HFFc6 (cell line): ENCODE results near the gene SH2B2. TPM values are rescaled to one million over a fixed set of nuclear protein-coding genes. Genes with fewer than 3 reads are reported as not detected.
"Not testable (repeated sequence)": the region's sequence is repeated elsewhere in the genome, so short reads cannot be mapped to it uniquely, and the experiment has no call there.

ENCODE experiments used
- DNase-seq: peaks from one replicate; pipeline ENCODE4 v3.0.0-alpha.2; 2018
- H3K27ac Mint-ChIP-seq: 2 replicates; pipeline ENCODE4 v1.8.0; 2020; ENCODE audit warnings: mild to moderate bottlenecking, mixed read lengths
- H3K27me3 Mint-ChIP-seq: 2 replicates; pipeline ENCODE4 v1.8.0; 2021; ENCODE audit warnings: mild to moderate bottlenecking, moderate library complexity, mixed read lengths; ENCODE audit not compliant: insufficient read depth
- H3K36me3 Mint-ChIP-seq: 2 replicates; pipeline ENCODE4 v1.8.0; 2021; ENCODE audit warnings: low read depth, mixed read lengths
- H3K4me1 Mint-ChIP-seq: 2 replicates; pipeline ENCODE4 v1.8.0; 2020; ENCODE audit warnings: low read depth, mixed read lengths
- H3K4me3 Mint-ChIP-seq: 2 replicates; pipeline ENCODE4 v1.8.0; 2020; ENCODE audit warnings: mild to moderate bottlenecking, moderate library complexity, mixed read lengths
- H3K9me3 Mint-ChIP-seq: 2 replicates; pipeline ENCODE4 v1.8.0; 2020; ENCODE audit warnings: mild to moderate bottlenecking, mixed read lengths
- CTCF ChIP-seq: fragments of 200-600 bp; sonication (generic); IDR thresholded peaks from 2 replicates; pipeline ENCODE4 v1.5.0; 2021; ENCODE audit warnings: antibody characterized with exemption, mild to moderate bottlenecking
- total RNA-seq, 6 experiments: library from RNA; stranded (reverse); fragmentation: NEBNext Ultra II Directional; extraction: Animal tissue kit (Norgen Biotek cat#: 25700); gene quantifications; 2 replicates in 1 of 6; 3 replicates in 5 of 6; pipeline ENCODE4 v1.2.3, GENCODE V29; 2021

SH2B2 gene
- total RNA-seq, 6 experiments from 2014 or later = 1.2 to 3.2 (median 1.6) TPM

GRCh38 chr7:102300643-102301221 lies 14.1 kb downstream of the SH2B2 start:
- H3K27ac Mint-ChIP-seq = no peak overlapping the region
- H3K36me3 Mint-ChIP-seq = no peaks in the 10 kb centered on the region
- no peak for DNase-seq
- H3K4me1 Mint-ChIP-seq = no peaks in the 10 kb centered on the region
- H3K27me3 Mint-ChIP-seq = peaks cover 5% of the 10 kb centered on the region
- no peak overlapping the region for H3K4me3 Mint-ChIP-seq
- no peaks in the 10 kb centered on the region for H3K9me3 Mint-ChIP-seq
- TF ChIP-seq CTCF = peak; percentile 49

GRCh38 chr7:102301367-102301766 lies 14.7 kb downstream of the SH2B2 start:
- H3K9me3 Mint-ChIP-seq = not testable (repeated sequence)

GRCh38 chr7:102302025-102302424 lies 15.4 kb downstream of the SH2B2 start:
- Mint-ChIP-seq H3K27me3 (no peaks in the 10 kb centered on the region; the same call in none of the 2 replicates), H3K36me3 (no peaks in the 10 kb centered on the region), H3K9me3 (no peaks in the 10 kb centered on the region), H3K27ac (no peak overlapping the region), H3K4me3 (no peak overlapping the region), H3K4me1 (peaks cover under 1% of the 10 kb centered on the region; the same call in 1 of the 2 replicates)
- no peak for TF ChIP-seq CTCF
- DNase-seq = no peak

More at GRCh38 chr7:102301367-102301766, 14.7 kb downstream of the SH2B2 start:
- DNase-seq, H3K27ac Mint-ChIP-seq, H3K36me3 Mint-ChIP-seq, H3K4me1 Mint-ChIP-seq, H3K4me3 Mint-ChIP-seq, H3K27me3 Mint-ChIP-seq: not testable (repeated sequence)

GRCh38 chr7:102303669-102304422 lies 17.2 kb downstream of the SH2B2 start:
- Mint-ChIP-seq H3K9me3 (no peaks in the 10 kb centered on the region), H3K4me1 (peaks cover 6% of the 10 kb centered on the region; the same call in 1 of the 2 replicates), H3K27me3 (no peaks in the 10 kb centered on the region; the same call in 1 of the 2 replicates), H3K27ac (no peak overlapping the region), H3K4me3 (no peak overlapping the region), H3K36me3 (no peaks in the 10 kb centered on the region)
- no peak for TF ChIP-seq CTCF
- no peak for DNase-seq

GRCh38 chr7:102304668-102305067 lies 18.0 kb downstream of the SH2B2 start:
- Mint-ChIP-seq H3K36me3 (no peaks in the 10 kb centered on the region), H3K9me3 (no peaks in the 10 kb centered on the region), H3K27me3 (no peaks in the 10 kb centered on the region; the same call in 1 of the 2 replicates), H3K4me3 (no peak overlapping the region), H3K4me1 (peaks cover 6% of the 10 kb centered on the region; the same call in 1 of the 2 replicates), H3K27ac (no peak overlapping the region)
- DNase-seq = no peak
- no peak for TF ChIP-seq CTCF
